ENCODE data around the gene SETD7.

SETD7 gene

GRCh38 chr4:139550724-139551429 lies 5.1 kb downstream of the SETD7 start:
- DNase-seq: no peak
- ATAC-seq: no peak

GRCh38 chr4:139547979-139548378 lies 8.0 kb downstream of the SETD7 start:
- DNase-seq: no peak

GRCh38 chr4:139540632-139541031 lies 15.4 kb downstream of the SETD7 start:
- ATAC-seq: no peak
- no peak for DNase-seq

More at GRCh38 chr4:139547979-139548378, 8.0 kb downstream of the SETD7 start:
- ATAC-seq: no peak

- no peak for DNase-seq
- no peak for ATAC-seq
Measured at GRCh38 chr4:139540161-139540560, 15.9 kb downstream of the SETD7 start.

- no peak for ATAC-seq
- DNase-seq: no peak
Measured at GRCh38 chr4:139537292-139537691, 18.7 kb downstream of the SETD7 start.

- no peak for ATAC-seq
- DNase-seq: no peak
Measured at GRCh38 chr4:139535871-139536234, 20.2 kb downstream of the SETD7 start.

- ATAC-seq: no peak
- DNase-seq: no peak
Measured at GRCh38 chr4:139535228-139535870, 20.7 kb downstream of the SETD7 start.

GRCh38 chr4:139534287-139534950 lies 21.6 kb downstream of the SETD7 start:
- ATAC-seq: no peak
- DNase-seq: no peak

GRCh38 chr4:139533511-139533910 lies 22.5 kb downstream of the SETD7 start:
- DNase-seq (no peak), ATAC-seq (no peak)

- no peak for DNase-seq
- ATAC-seq: no peak
Measured at GRCh38 chr4:139532947-139533346, 23.1 kb downstream of the SETD7 start.

- ATAC-seq: no peak
Measured at GRCh38 chr4:139530833-139531427, 25.1 kb downstream of the SETD7 start.

GRCh38 chr4:139528377-139529005 lies 27.5 kb downstream of the SETD7 start:
- DNase-seq (no peak), ATAC-seq (no peak)

More at GRCh38 chr4:139530833-139531427, 25.1 kb downstream of the SETD7 start:
- peak; percentile 71 for DNase-seq

- no peak for ATAC-seq
Measured at GRCh38 chr4:139526928-139527327, 29.1 kb downstream of the SETD7 start.

GRCh38 chr4:139525414-139525813 lies 30.6 kb downstream of the SETD7 start:
- ATAC-seq (no peak), DNase-seq (no peak)

More at GRCh38 chr4:139526928-139527327, 29.1 kb downstream of the SETD7 start:
- no peak for DNase-seq

- ATAC-seq (no peak), DNase-seq (no peak)
Measured at GRCh38 chr4:139524062-139524631, 31.9 kb downstream of the SETD7 start.

GRCh38 chr4:139523076-139523475 lies 32.9 kb downstream of the SETD7 start:
- ATAC-seq (no peak), DNase-seq (no peak)

- ATAC-seq (no peak), DNase-seq (no peak)
Measured at GRCh38 chr4:139522457-139522856, 33.6 kb downstream of the SETD7 start.

GRCh38 chr4:139521754-139522401 lies 34.1 kb downstream of the SETD7 start:
- DNase-seq (no peak), ATAC-seq (no peak)

- ATAC-seq (no peak), DNase-seq (no peak)
Measured at GRCh38 chr4:139515531-139515958, 40.5 kb downstream of the SETD7 start.

GRCh38 chr4:139514382-139515059 lies 41.5 kb downstream of the SETD7 start:
- no peak for DNase-seq
- ATAC-seq: no peak

- ATAC-seq (no peak), DNase-seq (no peak)
Measured at GRCh38 chr4:139511320-139511719, 44.7 kb downstream of the SETD7 start.

Data from stimulated activated naive CD8-positive, alpha-beta T cell treated with anti-CD3 and anti-CD28 coated beads, Interleukin-15, Interleukin-2, amounts not matched to agents 100 U/mL and 50 U/mL, for 24 hours (primary cell).